HepG2 (cell line): Measurements from ENCODE around the gene SHROOM2. TPM values are rescaled to one million over a fixed set of nuclear protein-coding genes. Genes with fewer than 3 reads are reported as not detected.

Experiments used
- ATAC-seq: fragments of 200-7000 bp; cut with Tn5 transposase; 3 replicates; pipeline ENCODE4 v1.9.1; 2020; ENCODE audit warnings: mild to moderate bottlenecking, moderate library complexity
- BruUV-seq: library from RNA; stranded (reverse); fragments of 400-500 nt; replicated peaks from 2 replicates; lab custom pipeline; 2021; lab: Mats Ljungman, UMichigan
- CTCF ChIA-PET: fragments of 300-600 bp; formaldehyde crosslinking; extraction: SDS; loops from one replicate; lab custom pipeline; 2021; ENCODE audit warnings: low total read pairs, inconsistent platforms, low intra/inter-chr PET ratio; lab: Yijun Ruan, JAX
- POLR2A ChIA-PET: fragments of 350-600 bp; sonication (Branson Sonifier 250); formaldehyde crosslinking; loops from one replicate; lab custom pipeline; 2020; ENCODE audit warnings: antibody characterized with exemption, inconsistent platforms; lab: Yijun Ruan, JAX
- DNase-seq: peaks from one replicate; pipeline ENCODE4 v3.0.0-alpha.2; 2015; ENCODE audit warnings: low spot score
- FAIRE-seq: peaks from 3 replicates; lab custom pipeline; 2011; peaks lifted over from hg19 to GRCh38; lab: Jason Lieb, UNC
- H2AFZ ChIP-seq: one replicate; pipeline ENCODE4 v1.6.1; 2011; ENCODE audit warnings: low read length, inconsistent platforms
- H3K27ac ChIP-seq: fragments of 300-600 bp; 3 replicates; pipeline ENCODE4 v1.8.0; 2011; ENCODE audit warnings: mixed run types, mild to moderate bottlenecking, mixed read lengths, low read length, inconsistent platforms; ENCODE audit not compliant: insufficient read depth; ENCODE audit errors: extremely low read length
- H3K27me3 ChIP-seq, 2 experiments: fragments of 200-600 bp in 1 of 2; 2 replicates in 1 of 2; 3 replicates in 1 of 2; pipeline versions ENCODE4 v1.6.0 to v1.8.0; 2011; ENCODE audit warnings: low read length in 2 of 2, mild to moderate bottlenecking in 2 of 2, moderate library complexity in 2 of 2, inconsistent platforms in 1 of 2; ENCODE audit not compliant: insufficient read depth in 2 of 2, control insufficient read depth in 1 of 2
- H3K36me3 ChIP-seq, 2 experiments: fragments of 200-600 bp in 1 of 2; replicated peaks in 1 of 2; 2 replicates in 1 of 2; 3 replicates in 1 of 2; pipeline versions ENCODE4 v1.5.1 to v1.8.0; 2011; ENCODE audit warnings: low read length in 2 of 2, inconsistent platforms in 1 of 2; ENCODE audit not compliant: insufficient read depth in 2 of 2, control insufficient read depth in 1 of 2
- H3K4me1 ChIP-seq: 2 replicates; pipeline ENCODE4 v1.5.1; 2012; ENCODE audit warnings: low read length, inconsistent platforms; ENCODE audit not compliant: insufficient read depth
- H3K4me2 ChIP-seq: 2 replicates; pipeline ENCODE4 v1.6.0; 2011; ENCODE audit warnings: low read depth, low read length, inconsistent platforms
- H3K4me3 ChIP-seq, 3 experiments: fragments of 200-600 bp in 1 of 3; sonication (generic), shearing (Covaris generic) in 1 of 3; replicated peaks in 1 of 3; 2 replicates each; pipeline ENCODE4 v1.5.1; 2011 to 2016; ENCODE audit warnings: low read length in 3 of 3, inconsistent platforms in 2 of 3, low read depth in 2 of 3, mild to moderate bottlenecking in 2 of 3, control low read depth in 1 of 3, mixed read lengths in 1 of 3; ENCODE audit not compliant: insufficient read depth in 1 of 3
- H3K79me2 ChIP-seq: one replicate; pipeline ENCODE4 v1.6.1; 2011; ENCODE audit warnings: low read length, inconsistent platforms; ENCODE audit not compliant: insufficient read depth
- H3K9ac ChIP-seq: 2 replicates; pipeline ENCODE4 v1.6.0; 2011; ENCODE audit warnings: mild to moderate bottlenecking, low read depth, low read length, inconsistent platforms; ENCODE audit not compliant: insufficient read depth
- H3K9me3 ChIP-seq: 2 replicates; pipeline ENCODE4 v1.5.1; 2012; ENCODE audit warnings: mild to moderate bottlenecking, low read length
- H4K20me1 ChIP-seq: 2 replicates; pipeline ENCODE4 v1.6.0; 2011; ENCODE audit warnings: inconsistent platforms, mild to moderate bottlenecking, low read length, moderate library complexity; ENCODE audit not compliant: insufficient read depth
- ATF7-NPFF ChIP-seq: sonication (generic); formaldehyde crosslinking; IDR thresholded peaks from 2 replicates; pipeline ENCODE4 v1.8.1; 2023; ENCODE audit warnings: mild to moderate bottlenecking, low read depth, missing genetic modification reagents, moderate library complexity
- HMGA1 ChIP-seq: sonication (generic); formaldehyde crosslinking; conservative IDR thresholded peaks from 2 replicates; pipeline ENCODE4 v1.4.0; 2020; ENCODE audit warnings: missing genetic modification reagents
- HOXD1 ChIP-seq: sonication (generic); formaldehyde crosslinking; IDR thresholded peaks from 2 replicates; pipeline ENCODE4 v1.5.0; 2020; ENCODE audit warnings: missing genetic modification reagents
- JUNB ChIP-seq: sonication (generic); formaldehyde crosslinking; IDR thresholded peaks from 2 replicates; pipeline ENCODE4 v1.8.0; 2022; ENCODE audit warnings: missing genetic modification reagents, mild to moderate bottlenecking, borderline replicate concordance
- MEIS1 ChIP-seq: sonication (generic); formaldehyde crosslinking; IDR thresholded peaks from 2 replicates; pipeline ENCODE4 v1.9.0; 2021; ENCODE audit warnings: mild to moderate bottlenecking, missing genetic modification reagents, moderate library complexity, borderline replicate concordance
- RAD21 ChIP-seq: fragments of 450-650 bp; formaldehyde crosslinking; IDR thresholded peaks from 2 replicates; pipeline ENCODE4 v1.5.0; 2020; ENCODE audit warnings: mild to moderate bottlenecking
- SOX13 ChIP-seq, 3 experiments: fragments of 450-650 bp in 1 of 3; sonication (generic) in 1 of 3; formaldehyde crosslinking in 1 of 3; IDR thresholded peaks in 2 of 3; conservative IDR thresholded peaks in 1 of 3; 2 replicates each; pipeline versions ENCODE4 v1.5.0 to v1.6.1; 2016 to 2020; ENCODE audit warnings: antibody characterized with exemption in 1 of 3, mild to moderate bottlenecking in 1 of 3, missing compliant biosample characterization in 1 of 3, missing genetic modification reagents in 1 of 3, moderate library complexity in 1 of 3
- STAG1 ChIP-seq: sonication (generic); formaldehyde crosslinking; IDR thresholded peaks from 2 replicates; pipeline ENCODE4 v1.4.0; 2020; ENCODE audit warnings: missing genetic modification reagents
- YY1 ChIP-seq: IDR thresholded peaks from 2 replicates; pipeline ENCODE4 v1.6.1; 2011; ENCODE audit warnings: low read length, low read depth, moderate library complexity, mild to moderate bottlenecking; ENCODE audit not compliant: insufficient read depth, insufficient replicate concordance
- ZGPAT ChIP-seq: IDR thresholded peaks from 2 replicates; pipeline ENCODE4 v1.6.1; 2016; ENCODE audit warnings: mild to moderate bottlenecking
- ZNF777 ChIP-seq: sonication (generic); formaldehyde crosslinking; IDR thresholded peaks from 2 replicates; pipeline ENCODE4 v1.4.0; 2020; ENCODE audit warnings: missing genetic modification reagents
- WGBS: methylation state at CpG from one replicate; pipeline ENCODE4 v1.1.6; 2017; ENCODE audit warnings: low lambda C conversion rate; 5-methylcytosine and 5-hydroxymethylcytosine counted together
- in situ Hi-C: cut with HindIII; loops from 2 replicates; pipeline ENCODE4 v1.10.0; 2017; ENCODE audit warnings: low pct_unique_long_range_greater_than_20kb; ENCODE audit not compliant: extremely low pct_ligation_motif_present
- intact Hi-C: fragments of 100-400 bp; cut with micrococcal nuclease; formaldehyde crosslinking; loops from one replicate; pipeline ENCODE4 v1.10.0; 2022; ENCODE audit not compliant: unreplicated experiment
- polyA plus RNA-seq, 8 experiments: library from polyadenylated mRNA; depleted of rRNA in 3 of 8; stranded (reverse) in 7 of 8; unstranded in 1 of 8; fragments of >200 nt; fragmentation: Illumina TruSeq in 4 of 8; extraction: Trizol in 4 of 8; gene quantifications; 2 replicates each; pipeline versions ENCODE4 v1.2.1 to v1.2.3, GENCODE V29; 2011 to 2016; ENCODE audit warnings: low read depth in 4 of 8, missing spikeins in 1 of 8, mixed read lengths in 1 of 8; ENCODE audit not compliant: insufficient read depth in 1 of 8
- total RNA-seq, 5 experiments: library from RNA; depleted of rRNA; stranded (reverse); fragments of >200 nt; fragmentation: Illumina TruSeq; extraction: Trizol; gene quantifications; 2 replicates each; pipeline ENCODE4 v1.2.3, GENCODE V29; 2016; ENCODE audit warnings: low read depth in 1 of 5
- TF ChIP-seq, protein P1 (sequence below): IDR thresholded peaks from 2 replicates; pipeline ENCODE4 v1.4.0; 2020; ENCODE audit warnings: mild to moderate bottlenecking, missing genetic modification reagents

Gene SHROOM2
- total and polyA plus RNA-seq, 2 of the 13 experiments (the other 11 are each of a cell fraction or from before 2014, with no cell fraction given): 0.92 to 1.4 TPM

DNA sequence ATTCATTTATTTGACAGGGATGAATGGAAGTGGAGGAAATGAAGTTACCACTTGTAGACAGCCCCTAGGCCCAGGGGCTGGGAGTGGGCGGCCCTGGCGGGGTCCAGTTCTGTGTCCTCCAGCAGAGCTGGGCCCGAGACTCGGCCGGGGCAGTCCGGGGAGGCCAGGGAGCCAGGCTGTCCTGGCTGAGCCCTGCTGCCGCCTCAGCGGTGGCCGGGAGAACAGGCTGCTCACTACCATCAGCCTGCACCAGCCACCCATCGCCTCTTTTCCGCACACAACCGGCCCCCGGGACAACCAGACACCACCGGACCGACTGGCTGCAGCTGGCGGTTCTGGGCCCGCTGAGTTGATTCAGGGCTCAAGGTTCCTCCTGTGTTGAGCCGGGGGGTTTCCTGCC is 206.5 kb downstream of the SHROOM2 start:
- TF ChIP-seq ZNF777 (CRISPR knock-in tag) (no peak), HOXD1 (no peak), MEIS1 (CRISPR knock-in tag) (no peak)
- no TSS peak for BruUV-seq
- peaks cover 8% of the 10 kb centered on the region; the same call in 1 of the 2 replicates for H3K4me1 ChIP-seq
- H3K27me3 ChIP-seq: no peaks in the 10 kb centered on the region
- H3K9me3 ChIP-seq: no peaks in the 10 kb centered on the region
- no peaks in the 10 kb centered on the region for H3K36me3 ChIP-seq
- no peak for ATAC-seq
- no peak overlapping the region for H3K4me2 ChIP-seq
- H2AFZ ChIP-seq: no peak overlapping the region
- no peak for FAIRE-seq
- no peak overlapping the region for H3K4me3 ChIP-seq
- no peaks in the 10 kb centered on the region for H3K79me2 ChIP-seq
- no peak overlapping the region for H3K27ac ChIP-seq
- intact Hi-C loops: no loop called here
- CTCF ChIA-PET: interaction anchor here (9.0 kb wide), 1 partner anchor 125 kb away, joined by 696 read pairs; no protein-coding TSS in a partner anchor
- 83% methylated on average over 2 of the region's 18 CpGs for WGBS
- no peak for DNase-seq
- no peak overlapping the region for H3K9ac ChIP-seq
- H4K20me1 ChIP-seq: no peaks in the 10 kb centered on the region
- in situ Hi-C loops: loop anchor here (10.0 kb wide), 1 partner anchor 108 kb away; no protein-coding TSS in a partner anchor
- POLR2A ChIA-PET: no interaction called here

GRCh38 chrX:9995855-9996339 is 209.7 kb downstream of the SHROOM2 start:
- FAIRE-seq: no peak
- H3K79me2 ChIP-seq: no peaks in the 10 kb centered on the region
- no peaks in the 10 kb centered on the region for H4K20me1 ChIP-seq
- no peak overlapping the region for H2AFZ ChIP-seq
- no TSS peak for BruUV-seq
- no peak overlapping the region for H3K27ac ChIP-seq
- peak; percentile 86 for ATAC-seq
- intact Hi-C loops: loop anchor here (1.0 to 5.0 kb wide), 3 partner anchors 106 to 123 kb away; no protein-coding TSS in a partner anchor
- no peaks in the 10 kb centered on the region for H3K27me3 ChIP-seq
- peaks cover 9% of the 10 kb centered on the region; the same call in 1 of the 2 replicates for H3K4me1 ChIP-seq
- POLR2A ChIA-PET: no interaction called here
- no peak overlapping the region for H3K4me3 ChIP-seq
- H3K36me3 ChIP-seq: no peaks in the 10 kb centered on the region
- CTCF ChIA-PET: interaction anchor here (0.6 to 9.0 kb wide), 10 partner anchors 14 to 122 kb away, joined by 3 to 696 read pairs (median 4); no protein-coding TSS in a partner anchor
- peak; percentile 60 for DNase-seq
- 22% methylated on average over 15 of the region's 18 CpGs for WGBS
- in situ Hi-C loops: loop anchor here (5.0 to 10.0 kb wide), 2 partner anchors 111 to 116 kb away; no protein-coding TSS in a partner anchor
- no peak overlapping the region for H3K9ac ChIP-seq
- 0 out of 2 replicates have a peak overlapping the region, but pooled peaks have one; percentile 19 for H3K4me2 ChIP-seq
- H3K9me3 ChIP-seq: no peaks in the 10 kb centered on the region
- no peak for TF ChIP-seq SOX13 (IDR thresholded peaks at IDR 0.05)
- 0 out of 4 replicates have a peak, but pooled peaks of 1 of the 2 experiments have one; percentile 4 for TF ChIP-seq SOX13 (CRISPR knock-in tag; conservative IDR thresholded peaks at IDR 0.05 in 1 of 2, IDR thresholded peaks at IDR 0.05 in 1 of 2)
- peak; percentile 96 for TF ChIP-seq STAG1 (CRISPR knock-in tag)
- no peak for TF ChIP-seq JUNB
- no peak for TF ChIP-seq HMGA1 (CRISPR knock-in tag)
- TF ChIP-seq RAD21 (CRISPR knock-in tag): peak; percentile 95
- TF ChIP-seq, protein P1, sequence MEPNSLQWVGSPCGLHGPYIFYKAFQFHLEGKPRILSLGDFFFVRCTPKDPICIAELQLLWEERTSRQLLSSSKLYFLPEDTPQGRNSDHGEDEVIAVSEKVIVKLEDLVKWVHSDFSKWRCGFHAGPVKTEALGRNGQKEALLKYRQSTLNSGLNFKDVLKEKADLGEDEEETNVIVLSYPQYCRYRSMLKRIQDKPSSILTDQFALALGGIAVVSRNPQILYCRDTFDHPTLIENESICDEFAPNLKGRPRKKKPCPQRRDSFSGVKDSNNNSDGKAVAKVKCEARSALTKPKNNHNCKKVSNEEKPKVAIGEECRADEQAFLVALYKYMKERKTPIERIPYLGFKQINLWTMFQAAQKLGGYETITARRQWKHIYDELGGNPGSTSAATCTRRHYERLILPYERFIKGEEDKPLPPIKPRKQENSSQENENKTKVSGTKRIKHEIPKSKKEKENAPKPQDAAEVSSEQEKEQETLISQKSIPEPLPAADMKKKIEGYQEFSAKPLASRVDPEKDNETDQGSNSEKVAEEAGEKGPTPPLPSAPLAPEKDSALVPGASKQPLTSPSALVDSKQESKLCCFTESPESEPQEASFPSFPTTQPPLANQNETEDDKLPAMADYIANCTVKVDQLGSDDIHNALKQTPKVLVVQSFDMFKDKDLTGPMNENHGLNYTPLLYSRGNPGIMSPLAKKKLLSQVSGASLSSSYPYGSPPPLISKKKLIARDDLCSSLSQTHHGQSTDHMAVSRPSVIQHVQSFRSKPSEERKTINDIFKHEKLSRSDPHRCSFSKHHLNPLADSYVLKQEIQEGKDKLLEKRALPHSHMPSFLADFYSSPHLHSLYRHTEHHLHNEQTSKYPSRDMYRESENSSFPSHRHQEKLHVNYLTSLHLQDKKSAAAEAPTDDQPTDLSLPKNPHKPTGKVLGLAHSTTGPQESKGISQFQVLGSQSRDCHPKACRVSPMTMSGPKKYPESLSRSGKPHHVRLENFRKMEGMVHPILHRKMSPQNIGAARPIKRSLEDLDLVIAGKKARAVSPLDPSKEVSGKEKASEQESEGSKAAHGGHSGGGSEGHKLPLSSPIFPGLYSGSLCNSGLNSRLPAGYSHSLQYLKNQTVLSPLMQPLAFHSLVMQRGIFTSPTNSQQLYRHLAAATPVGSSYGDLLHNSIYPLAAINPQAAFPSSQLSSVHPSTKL (CRISPR knock-in tag): 0 out of 2 replicates have a peak, but pooled peaks have one; percentile 11
- TF ChIP-seq YY1: peak; percentile 56
- TF ChIP-seq ZGPAT: 0 out of 2 replicates have a peak, but pooled peaks have one; percentile 27
- no peak for TF ChIP-seq ATF7-NPFF (CRISPR knock-in tag)
